Melanocyte of skin (primary cell): ENCODE measurements around the gene TEX47. TPM values are rescaled to one million over a fixed set of nuclear protein-coding genes. Genes with fewer than 3 reads are reported as not detected.

Experiments
- small RNA-seq, 2 donors: library from RNA; depleted of rRNA; stranded (forward); fragments of <200 nt; gene quantifications; one replicate each; pipeline ENCODE3, GENCODE V24; 2012
- total RNA-seq, 2 donors: library from RNA; depleted of rRNA; stranded (reverse); fragments of >200 nt; gene quantifications; 2 replicates each; pipeline ENCODE4 v1.2.3, GENCODE V29; 2012

The TEX47 gene
- total RNA-seq, result not detected

DNA sequence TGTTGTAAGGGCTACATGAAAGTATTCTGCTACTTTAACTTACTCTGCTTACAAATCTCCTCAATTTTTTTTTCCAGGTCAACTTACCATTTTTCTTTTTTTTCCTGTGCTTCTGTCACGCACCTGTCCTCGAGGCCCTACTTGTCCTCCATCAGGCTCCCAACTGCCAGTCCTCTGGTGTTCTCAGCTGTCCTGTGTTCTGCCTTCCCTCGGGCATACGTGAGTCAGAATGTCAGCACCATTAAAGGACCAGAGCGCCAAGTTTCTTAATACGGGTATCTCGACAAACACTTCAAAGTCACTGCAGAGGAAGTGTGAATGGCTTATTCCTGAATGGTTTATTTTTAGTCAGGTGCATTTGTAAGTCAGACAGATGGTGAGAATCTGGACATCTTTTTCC, at the start of gene TEX47:
TSS of gene TEX47 (minus strand) at position 185 of the 400 bp plus-strand sequence. CDS start 795 bp downstream, outside the sequence.

DNA sequence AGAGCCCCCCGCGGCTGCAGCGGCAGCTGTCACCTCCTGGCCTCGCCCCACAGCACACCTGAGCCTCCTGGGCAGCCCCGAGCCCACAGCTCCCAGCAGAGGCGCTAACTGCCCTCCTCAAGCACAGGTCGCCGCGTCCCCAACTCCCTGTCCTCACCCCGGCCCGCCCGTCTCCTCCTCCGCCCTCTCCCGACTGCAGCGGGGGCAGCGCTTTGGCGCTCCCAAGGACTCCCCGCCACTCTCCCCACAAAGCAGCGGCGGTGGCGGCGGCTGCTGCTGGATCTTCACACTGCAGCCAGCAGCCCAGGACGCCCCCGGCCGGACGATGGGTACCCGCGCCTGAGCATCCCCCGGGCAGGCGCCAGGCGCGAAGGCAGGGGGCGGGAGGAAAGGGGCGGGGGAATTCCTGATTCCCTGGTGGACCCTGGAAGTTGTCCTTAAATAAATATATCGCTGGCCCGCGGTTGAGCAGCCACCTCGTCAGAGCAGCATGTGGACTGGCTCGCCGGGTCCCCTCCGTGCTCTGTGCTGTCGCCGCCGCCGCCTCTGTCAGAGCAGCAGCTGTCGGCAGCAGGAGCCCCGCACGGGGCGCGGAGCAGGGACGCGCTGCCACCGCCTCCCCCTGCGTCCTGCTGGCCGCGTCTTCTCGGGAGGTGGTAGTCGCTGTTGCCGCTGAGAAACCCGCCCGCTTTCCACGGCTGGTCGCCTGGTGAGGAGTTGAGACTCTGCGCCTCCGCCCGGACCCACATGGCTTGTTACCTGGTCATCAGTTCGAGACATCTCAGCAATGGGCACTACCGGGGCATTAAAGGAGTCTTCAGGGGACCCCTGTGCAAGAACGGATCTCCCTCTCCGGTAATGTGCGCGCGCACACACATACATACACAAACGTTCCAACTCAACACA, 36.1 kb downstream of the TEX47 start, which contains the start of gene ZNF804B:
TSS of gene ZNF804B (plus strand) at position 471 of the 906 bp plus-strand sequence. CDS start at position 748, 277 bp downstream.

Small RNA genes lying within 50 kb of the gene (small RNA-seq; reads per million reads assigned to genes)
- gene AC002127.1, result 0 reads per million in 2 donors

Other genes with a start within 250 kb of the TEX47 start
- not detected for gene ZNF804B, start 36.0 kb downstream of the TEX47 start, total RNA-seq